Coronary artery (tissue), 2 donors: ENCODE data around the gene TAAR6.
"Not testable (repeated sequence)": the region's sequence is repeated elsewhere in the genome, so short reads cannot be mapped to it uniquely, and the experiment has no call there.

Source experiments
- DNase-seq: peaks from one replicate; pipeline ENCODE4 v3.0.0-alpha.2; 2017; ENCODE audit warnings: low spot score
- H3K27ac ChIP-seq, 2 donors: fragments of 200-600 bp; sonication (generic); one replicate each; pipeline ENCODE4 v1.5.1; 2016 to 2019
- H3K4me3 ChIP-seq: fragments of 200-600 bp; sonication (generic); 2 replicates; pipeline ENCODE4 v1.5.1; 2016; ENCODE audit warnings: mild to moderate bottlenecking, moderate library complexity
- CTCF ChIP-seq: fragments of 200-600 bp; sonication (generic); IDR thresholded peaks from one replicate; pipeline ENCODE4 v1.5.1; 2019; ENCODE audit warnings: antibody characterized with exemption

TAAR6 gene

GRCh38 chr6:132530293-132530974, 39.7 kb upstream of the TAAR6 start:
- Histone ChIP-seq H3K4me3 (peak overlapping the region; percentile 32), H3K27ac (no peak overlapping the region)
- TF ChIP-seq CTCF, result peak; percentile 71
- DNase-seq, result no peak

GRCh38 chr6:132534546-132534945, 35.6 kb upstream of the TAAR6 start:
- H3K27ac ChIP-seq, DNase-seq, H3K4me3 ChIP-seq: not testable (repeated sequence)

GRCh38 chr6:132537145-132537544, 33.0 kb upstream of the TAAR6 start:
- no peak for TF ChIP-seq CTCF
- DNase-seq, result no peak
- Histone ChIP-seq H3K4me3 (no peak overlapping the region), H3K27ac (no peak overlapping the region)

- Histone ChIP-seq H3K4me3 (no peak within 1 kb of the TSS), H3K27ac (no peak within 1 kb of the TSS)
- no peak for TF ChIP-seq CTCF
- no peak for DNase-seq
These were observed 32.1 kb upstream of the TAAR6 start, which contains the start of gene TAAR9 for GRCh38 chr6:132537977-132538376. TSS of gene TAAR9 (plus strand) at chr6:132538277. CDS start at chr6:132538290, 13 bp downstream.

GRCh38 chr6:132544826-132545225, 25.3 kb upstream of the TAAR6 start:
- DNase-seq, result no peak
- Histone ChIP-seq H3K4me3 (no peak overlapping the region), H3K27ac (no peak overlapping the region)
- no peak for TF ChIP-seq CTCF

- Histone ChIP-seq H3K4me3 (no peak overlapping the region), H3K27ac (no peak overlapping the region)
- DNase-seq, result no peak
- TF ChIP-seq CTCF, result no peak
These were observed 21.2 kb upstream of the TAAR6 start for GRCh38 chr6:132548746-132549463.

GRCh38 chr6:132551214-132551613, 18.9 kb upstream of the TAAR6 start:
- Histone ChIP-seq H3K4me3 (no peak overlapping the region), H3K27ac (no peak overlapping the region)
- no peak for TF ChIP-seq CTCF
- DNase-seq, result no peak
